H1 (cell line): ENCODE results near the gene DYNLL1. TPM values are rescaled to one million over a fixed set of nuclear protein-coding genes. Genes with fewer than 3 reads are reported as not detected.

ENCODE experiments used
- CTCF ChIA-PET: fragments of 300-600 bp; sonication (Branson Sonifier 250); formaldehyde crosslinking; loops from one replicate; lab custom pipeline; 2021; ENCODE audit not compliant: partially characterized antibody; lab: Charles Lee
- POLR2A ChIA-PET: fragments of 300-600 bp; sonication (Branson Sonifier 250); formaldehyde crosslinking; loops from one replicate; lab custom pipeline; 2021; ENCODE audit warnings: inconsistent platforms; ENCODE audit not compliant: partially characterized antibody; lab: Charles Lee
- DNase-seq, 2 experiments: peaks; one replicate each; pipeline versions ENCODE4 v3.0.0 to v3.0.0-alpha.2; 2010 to 2022; ENCODE audit warnings: low spot score in 2 of 2, low read depth in 1 of 2, mixed read lengths in 1 of 2
- FAIRE-seq: peaks from 2 replicates; lab custom pipeline; 2011; peaks lifted over from hg19 to GRCh38; lab: Jason Lieb, UNC
- H2AFZ ChIP-seq: 2 replicates; pipeline ENCODE4 v1.8.1; 2012; ENCODE audit warnings: low read length, inconsistent platforms
- H2AK5ac ChIP-seq: 2 replicates; pipeline ENCODE4 v1.6.1; 2013; ENCODE audit warnings: low read depth, low read length
- H2BK120ac ChIP-seq: replicated peaks from 2 replicates; pipeline ENCODE3; 2013; ENCODE audit warnings: low read depth, low read length, inconsistent platforms
- H2BK12ac ChIP-seq: 2 replicates; pipeline ENCODE4 v1.6.1; 2013; ENCODE audit warnings: low read depth, low read length
- H2BK15ac ChIP-seq: 2 replicates; pipeline ENCODE4 v1.6.1; 2013; ENCODE audit warnings: low read length
- H2BK20ac ChIP-seq: 2 replicates; pipeline ENCODE4 v1.6.1; 2013; ENCODE audit warnings: low read length
- H2BK5ac ChIP-seq: 2 replicates; pipeline ENCODE4 v1.6.1; 2013; ENCODE audit warnings: low read depth, low read length
- H3K14ac ChIP-seq: 2 replicates; pipeline ENCODE4 v1.6.1; 2013; ENCODE audit warnings: inconsistent platforms; ENCODE audit not compliant: insufficient read length
- H3K18ac ChIP-seq: 2 replicates; pipeline ENCODE4 v1.6.1; 2013; ENCODE audit warnings: low read length; ENCODE audit errors: extremely low read depth
- H3K23ac ChIP-seq: 2 replicates; pipeline ENCODE4 v1.6.1; 2013; ENCODE audit warnings: inconsistent platforms; ENCODE audit not compliant: insufficient read length
- H3K23me2 ChIP-seq: 2 replicates; pipeline ENCODE4 v1.6.1; 2013; ENCODE audit warnings: low read depth, low read length
- H3K27ac ChIP-seq: 2 replicates; pipeline ENCODE4 v1.6.1; 2011; ENCODE audit warnings: low read depth, low read length, inconsistent platforms
- H3K27me3 ChIP-seq, 4 experiments: replicated peaks in 1 of 4; 1 replicate in 1 of 4; 2 replicates in 3 of 4; pipeline versions ENCODE4 v1.6.1 to v1.8.1; 2011 to 2013; ENCODE audit warnings: low read length in 3 of 4, mild to moderate bottlenecking in 3 of 4, inconsistent platforms in 2 of 4, mixed read lengths in 2 of 4, moderate library complexity in 1 of 4; ENCODE audit not compliant: control insufficient read depth in 3 of 4, insufficient read depth in 3 of 4; ENCODE audit errors: extremely low read depth in 1 of 4
- H3K36me3 ChIP-seq, 4 experiments: 2 replicates each; pipeline versions ENCODE4 v1.6.1 to v1.8.1; 2011 to 2013; ENCODE audit warnings: mild to moderate bottlenecking in 4 of 4, low read length in 3 of 4, moderate library complexity in 2 of 4, control low read depth in 1 of 4, inconsistent platforms in 1 of 4; ENCODE audit not compliant: insufficient read depth in 4 of 4, control insufficient read depth in 2 of 4
- H3K4ac ChIP-seq: replicated peaks from 2 replicates; pipeline ENCODE3; 2013; ENCODE audit warnings: low read length, low read depth, mixed read lengths, inconsistent platforms; ENCODE audit not compliant: insufficient read length
- H3K4me1 ChIP-seq, 4 experiments: replicated peaks in 1 of 4; 1 replicate in 1 of 4; 2 replicates in 3 of 4; pipeline versions ENCODE4 v1.6.1 to v1.8.1; 2011 to 2013; ENCODE audit warnings: low read length in 3 of 4, inconsistent platforms in 2 of 4, mixed read lengths in 1 of 4; ENCODE audit not compliant: insufficient read depth in 4 of 4, control insufficient read depth in 3 of 4
- H3K4me2 ChIP-seq, 2 experiments: 2 replicates each; pipeline versions ENCODE4 v1.6.1 to v1.8.1; 2011 to 2013; ENCODE audit warnings: low read depth in 2 of 2, low read length in 2 of 2, control low read depth in 1 of 2, inconsistent platforms in 1 of 2, mild to moderate bottlenecking in 1 of 2; ENCODE audit not compliant: insufficient read depth in 1 of 2
- H3K4me3 ChIP-seq, 4 experiments: fragments of 200-600, 300-600 bp in 1 of 4; sonication (generic), shearing (Covaris generic), sonication (Bioruptor Twin) in 1 of 4; 2 replicates each; pipeline versions ENCODE4 v1.5.1 to v1.8.1; 2011 to 2016; ENCODE audit warnings: low read length in 4 of 4, low read depth in 3 of 4, control low read depth in 2 of 4, inconsistent platforms in 2 of 4, mild to moderate bottlenecking in 2 of 4, mixed read lengths in 1 of 4, moderate library complexity in 1 of 4; ENCODE audit not compliant: insufficient read depth in 2 of 4; ENCODE audit errors: extremely low read depth in 1 of 4
- H3K56ac ChIP-seq: replicated peaks from 2 replicates; pipeline ENCODE3; 2013; ENCODE audit warnings: low read depth, mild to moderate bottlenecking, mixed read lengths, low read length, inconsistent platforms; ENCODE audit not compliant: insufficient read length
- H3K79me1 ChIP-seq: 2 replicates; pipeline ENCODE4 v1.6.1; 2013; ENCODE audit warnings: low read depth, low read length, control low read depth
- H3K79me2 ChIP-seq, 2 experiments: 2 replicates each; pipeline versions ENCODE4 v1.6.1 to v1.8.1; 2012 to 2013; ENCODE audit warnings: low read length in 2 of 2, mild to moderate bottlenecking in 2 of 2, inconsistent platforms in 1 of 2; ENCODE audit not compliant: insufficient read depth in 2 of 2, control insufficient read depth in 1 of 2
- H3K9ac ChIP-seq, 4 experiments: replicated peaks in 1 of 4; 1 replicate in 1 of 4; 2 replicates in 3 of 4; pipeline versions ENCODE4 v1.6.1 to v1.8.1; 2011 to 2013; ENCODE audit warnings: low read depth in 3 of 4, low read length in 3 of 4, control low read depth in 2 of 4, mild to moderate bottlenecking in 2 of 4, moderate library complexity in 2 of 4, inconsistent platforms in 1 of 4; ENCODE audit errors: extremely low read depth in 1 of 4
- H3K9me3 ChIP-seq, 2 experiments: 2 replicates each; pipeline versions ENCODE4 v1.6.1 to v1.8.1; 2012 to 2013; ENCODE audit warnings: mild to moderate bottlenecking in 2 of 2, moderate library complexity in 2 of 2, control low read depth in 1 of 2, inconsistent platforms in 1 of 2, low read depth in 1 of 2, low read length in 1 of 2, mixed read lengths in 1 of 2; ENCODE audit not compliant: insufficient read depth in 2 of 2
- H4K20me1 ChIP-seq, 2 experiments: replicated peaks in 1 of 2; 2 replicates each; pipeline versions ENCODE3 to v1.8.1; 2011 to 2013; ENCODE audit warnings: inconsistent platforms in 2 of 2, low read length in 2 of 2, mild to moderate bottlenecking in 1 of 2; ENCODE audit not compliant: insufficient read depth in 2 of 2, control insufficient read depth in 1 of 2
- H4K5ac ChIP-seq: 2 replicates; pipeline ENCODE4 v1.6.1; 2013; ENCODE audit warnings: low read length, low read depth, mixed read lengths, inconsistent platforms; ENCODE audit not compliant: insufficient read length
- H4K8ac ChIP-seq: 2 replicates; pipeline ENCODE4 v1.8.0; 2013; ENCODE audit warnings: mild to moderate bottlenecking, moderate library complexity, low read length, inconsistent platforms; ENCODE audit not compliant: insufficient read depth; ENCODE audit errors: extremely low read depth
- H4K91ac ChIP-seq: replicated peaks from 2 replicates; pipeline ENCODE3; 2013; ENCODE audit warnings: low read length, mixed read lengths, inconsistent platforms; ENCODE audit not compliant: insufficient read length
- ATF2 ChIP-seq: IDR thresholded peaks from 2 replicates; pipeline ENCODE4 v1.6.1; 2012; ENCODE audit warnings: low read length, inconsistent platforms
- POU5F1 ChIP-seq: IDR thresholded peaks from 2 replicates; pipeline ENCODE4 v1.6.1; 2011; ENCODE audit warnings: low read depth, mild to moderate bottlenecking, low read length, moderate library complexity
- SRF ChIP-seq: IDR thresholded peaks from 2 replicates; pipeline ENCODE4 v1.6.1; 2011; ENCODE audit warnings: mild to moderate bottlenecking, low read depth, low read length, moderate library complexity
- YY1 ChIP-seq: IDR thresholded peaks from 2 replicates; pipeline ENCODE4 v1.6.1; 2011; ENCODE audit warnings: low read depth, mild to moderate bottlenecking, low read length
- WGBS, 2 experiments: shearing (Covaris generic) in 1 of 2; methylation state at CpG; one replicate each; pipeline versions ENCODE4 v1.1.6 to v1.1.7; 2013 to 2015; ENCODE audit warnings: low lambda C conversion rate in 2 of 2, mixed read lengths in 2 of 2, inconsistent platforms in 1 of 2, low coverage in 1 of 2, missing lambda C conversion rate in 1 of 2; ENCODE audit not compliant: insufficient replicate concordance in 2 of 2, insufficient coverage in 1 of 2, insufficient read length in 1 of 2; ENCODE audit errors: extremely low coverage in 1 of 2, missing lambda C conversion rate in 1 of 2; 5-methylcytosine and 5-hydroxymethylcytosine counted together
- polyA plus RNA-seq, 7 experiments: library from polyadenylated mRNA; depleted of rRNA in 3 of 7; stranded (reverse) in 5 of 7; unstranded in 2 of 7; fragments of >200 nt in 5 of 7; fragments of 200-250 nt in 2 of 7; gene quantifications; 1 replicate in 5 of 7; 2 replicates in 1 of 7; 4 replicates in 1 of 7; pipeline versions ENCODE4 v1.2.1 to v1.2.3, GENCODE V29; 2011 to 2013; ENCODE audit warnings: missing spikeins in 2 of 7, mixed read lengths in 2 of 7
- total RNA-seq: library from RNA; stranded (reverse); fragmentation: NEBNext Ultra II Directional; extraction: Animal tissue kit (Norgen Biotek cat#: 25700); gene quantifications from 2 replicates; pipeline ENCODE4 v1.2.1, GENCODE V29; 2021

The DYNLL1 gene
- total and polyA plus RNA-seq, 2 of the 8 experiments (the other 6 are each of a cell fraction or from before 2014, with no cell fraction given) = 423 to 488 TPM

GRCh38 chr12:120504587-120504986 is 8.7 kb downstream of the DYNLL1 start:
- no peaks in the 10 kb centered on the region for H3K27me3 ChIP-seq
- H3K4me2 ChIP-seq = peak overlapping the region; percentile 24 to 53
- H2BK15ac ChIP-seq = no peak overlapping the region
- H4K5ac ChIP-seq = no peak overlapping the region
- no peaks in the 10 kb centered on the region for H3K23me2 ChIP-seq
- FAIRE-seq (peak; percentile 32), DNase-seq (no peak)
- no peak overlapping the region for H3K18ac ChIP-seq
- no peaks in the 10 kb centered on the region for H3K79me1 ChIP-seq
- H2BK120ac ChIP-seq = no peak overlapping the region
- H4K91ac ChIP-seq = no peak overlapping the region
- WGBS, 2 experiments = 61% methylated on average over 4 of the region's 4 CpGs; no CpG with 5 or more reads in 1 of the 2 experiments
- no peaks in the 10 kb centered on the region for H3K9me3 ChIP-seq
- no peak overlapping the region for H3K56ac ChIP-seq
- no peaks in the 10 kb centered on the region for H3K79me2 ChIP-seq
- H2AFZ ChIP-seq = no peak overlapping the region
- H3K4me1 ChIP-seq = peaks cover 5 to 9% (median 6%) of the 10 kb centered on the region in 4 experiments; a peak in 5 of 7 replicates
- no peak overlapping the region for H2BK12ac ChIP-seq
- CTCF ChIA-PET = interaction anchor here (0.7 to 1.2 kb wide), 5 partner anchors 11 to 64 kb away, joined by 3 to 5 read pairs (median 4); no protein-coding TSS in a partner anchor
- peaks cover 5 to 20% (median 12%) of the 10 kb centered on the region in 4 experiments; a peak in 7 of 8 replicates for H3K36me3 ChIP-seq
- H3K9ac ChIP-seq = no peak overlapping the region
- H3K4ac ChIP-seq = no peak overlapping the region
- H3K23ac ChIP-seq = no peak overlapping the region
- no peak overlapping the region for H3K14ac ChIP-seq
- no peak overlapping the region for H4K8ac ChIP-seq
- TF ChIP-seq ATF2 (no peak), YY1 (no peak), POU5F1 (peak; percentile 58; the same call in 1 of the 2 replicates), SRF (no peak)
- H3K27ac ChIP-seq = no peak overlapping the region
- POLR2A ChIA-PET = interaction anchor here (0.5 to 4.8 kb wide), 13 partner anchors 9 to 213 kb away, joined by 3 to 31 read pairs (median 3); partner anchors contain the start of genes COQ5, DYNLL1, GATC and RNU4-2
- peak overlapping the region in 3 of 4 experiments; percentile 2 to 16 (median 14); a peak in 2 of 8 replicates for H3K4me3 ChIP-seq
- no peak overlapping the region for H2AK5ac ChIP-seq
- H4K20me1 ChIP-seq = no peaks in the 10 kb centered on the region
- H2BK5ac ChIP-seq = peak overlapping the region; percentile 27; the same call in 1 of the 2 replicates
- no peak overlapping the region for H2BK20ac ChIP-seq
